Naive thymus-derived CD4-positive, alpha-beta T cell (primary cell): ENCODE results near the gene TMCC3. TPM values are rescaled to one million over a fixed set of nuclear protein-coding genes. Genes with fewer than 3 reads are reported as not detected.

ENCODE experiments used
- ATAC-seq: fragments of 150-1000 bp; cut with Tn5 transposase; 2 replicates; pipeline ENCODE4 v1.10.0; 2021; ENCODE audit warnings: mild to moderate bottlenecking, moderate library complexity
- CTCF ChIA-PET: fragments of 350-600 bp; sonication (Branson Sonifier 250); formaldehyde crosslinking; loops from one replicate; lab custom pipeline; 2021; ENCODE audit warnings: antibody characterized with exemption; lab: Charles Lee
- POLR2A ChIA-PET: fragments of 350-600 bp; sonication (Branson Sonifier 250); formaldehyde crosslinking; loops from one replicate; lab custom pipeline; 2021; ENCODE audit warnings: antibody characterized with exemption, inconsistent platforms; lab: Charles Lee
- DNase-seq, 9 donors: peaks; one replicate each; pipeline versions ENCODE4 v3.0.0 to v3.0.0-alpha.2; 2020 to 2022; ENCODE audit warnings: mixed read lengths in 1 of 9
- H3K27ac ChIP-seq: one replicate; pipeline ENCODE4 v1.7.0; 2013; ENCODE audit warnings: mild to moderate bottlenecking, low read depth, low read length, moderate library complexity
- H3K27me3 ChIP-seq, 2 donors: one replicate each; pipeline ENCODE4 v1.7.0; 2013; ENCODE audit warnings: low read length in 2 of 2, mild to moderate bottlenecking in 2 of 2, moderate library complexity in 2 of 2; ENCODE audit not compliant: control insufficient read depth in 2 of 2, insufficient read depth in 2 of 2
- H3K36me3 ChIP-seq, 3 experiments: 1 replicate in 2 of 3; 2 replicates in 1 of 3; pipeline ENCODE4 v1.7.0; 2013; ENCODE audit warnings: low read length in 3 of 3, mild to moderate bottlenecking in 3 of 3, moderate library complexity in 1 of 3; ENCODE audit not compliant: insufficient read depth in 3 of 3, control insufficient read depth in 2 of 3
- H3K4me1 ChIP-seq, 2 donors: one replicate each; pipeline ENCODE4 v1.7.0; 2013; ENCODE audit warnings: low read length in 2 of 2, mild to moderate bottlenecking in 2 of 2, moderate library complexity in 1 of 2; ENCODE audit not compliant: control insufficient read depth in 2 of 2, insufficient read depth in 2 of 2
- H3K4me3 ChIP-seq: 2 replicates; pipeline ENCODE4 v1.7.0; 2013; ENCODE audit warnings: mild to moderate bottlenecking, low read length
- H3K9me3 ChIP-seq, 3 experiments: 1 replicate in 2 of 3; 2 replicates in 1 of 3; pipeline ENCODE4 v1.7.0; 2013; ENCODE audit warnings: low read length in 3 of 3; ENCODE audit not compliant: control insufficient read depth in 2 of 3
- H3K27ac Mint-ChIP-seq, 9 donors: one replicate each; pipeline ENCODE4 v1.8.0; 2020 to 2022; ENCODE audit warnings: mixed read lengths in 9 of 9, mild to moderate bottlenecking in 8 of 9, moderate library complexity in 5 of 9, inconsistent platforms in 2 of 9
- H3K27me3 Mint-ChIP-seq, 5 donors: one replicate each; pipeline ENCODE4 v1.8.0; 2021 to 2022; ENCODE audit warnings: mixed read lengths in 5 of 5, mild to moderate bottlenecking in 1 of 5
- H3K36me3 Mint-ChIP-seq, 5 donors: one replicate each; pipeline ENCODE4 v1.8.0; 2020 to 2022; ENCODE audit warnings: mixed read lengths in 5 of 5, mild to moderate bottlenecking in 3 of 5, inconsistent platforms in 1 of 5
- H3K4me1 Mint-ChIP-seq, 7 donors: one replicate each; pipeline ENCODE4 v1.8.0; 2020 to 2022; ENCODE audit warnings: mixed read lengths in 7 of 7, mild to moderate bottlenecking in 3 of 7, inconsistent platforms in 1 of 7
- H3K4me3 Mint-ChIP-seq, 10 donors: one replicate each; pipeline ENCODE4 v1.8.0; 2020 to 2022; ENCODE audit warnings: mild to moderate bottlenecking in 10 of 10, mixed read lengths in 10 of 10, moderate library complexity in 6 of 10, inconsistent platforms in 2 of 10
- H3K9me3 Mint-ChIP-seq, 11 donors: one replicate each; pipeline ENCODE4 v1.8.0; 2020 to 2022; ENCODE audit warnings: mixed read lengths in 11 of 11, mild to moderate bottlenecking in 4 of 11, inconsistent platforms in 1 of 11, moderate library complexity in 1 of 11
- intact Hi-C, 2 donors: fragments of 100-400 bp; cut with micrococcal nuclease; formaldehyde crosslinking; loops; one replicate each; pipeline ENCODE4 v1.15.1; 2023
- polyA plus RNA-seq, 2 donors: library from polyadenylated mRNA; unstranded; fragments of 300-500 nt; fragmentation: Illumina TruSeq; gene quantifications; one replicate each; pipeline ENCODE4 v1.2.3, GENCODE V29; 2021
- total RNA-seq, 6 experiments: library from RNA in 5 of 6; stranded (reverse) in 5 of 6; gene quantifications; 1 replicate in 5 of 6; 2 replicates in 1 of 6; pipeline ENCODE4 v1.2.3 and lab custom pipeline; 2021 to 2026

The TMCC3 gene
- total and polyA plus RNA-seq, 7 experiments from 2014 or later = 0.08 to 9.7 (median 0.10) TPM; not detected in 2

DNA sequence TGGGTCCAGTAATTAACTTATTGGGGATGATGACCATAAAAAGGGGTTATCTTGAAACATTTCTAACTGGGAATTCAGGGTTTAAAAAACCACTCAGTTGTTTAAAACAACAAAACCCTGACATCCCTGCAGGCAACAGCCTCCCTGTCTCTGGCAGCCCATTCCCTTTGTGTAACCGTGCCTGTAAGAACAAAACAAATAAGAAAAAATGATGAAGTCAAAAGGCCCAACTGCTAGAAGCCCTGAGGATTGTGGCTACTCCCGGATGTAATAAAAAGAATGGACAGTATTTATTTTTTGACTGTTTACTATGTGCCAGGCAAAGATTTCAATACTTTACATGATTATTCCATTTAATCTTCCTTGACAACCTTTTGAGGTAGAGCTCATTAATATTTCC, 75.3 kb downstream of the TMCC3 start:
- H3K27ac ChIP-seq = no peak overlapping the region
- no peaks in the 10 kb centered on the region for H3K4me1 Mint-ChIP-seq
- H3K27me3 Mint-ChIP-seq = peaks cover 0 to 20% (median 0%) of the 10 kb centered on the region in 5 donors
- no peaks in the 10 kb centered on the region for H3K27me3 ChIP-seq
- H3K9me3 ChIP-seq = no peaks in the 10 kb centered on the region
- no peak overlapping the region for H3K4me3 ChIP-seq
- no peak for ATAC-seq
- H3K4me1 ChIP-seq = no peaks in the 10 kb centered on the region
- ChIA-PET CTCF (no interaction called here), POLR2A (no interaction called here)
- H3K36me3 ChIP-seq = no peaks in the 10 kb centered on the region
- H3K27ac Mint-ChIP-seq = no peak overlapping the region
- intact Hi-C loops = no loop called here
- H3K36me3 Mint-ChIP-seq = peaks cover 0 to 3% (median 0%) of the 10 kb centered on the region in 5 donors
- no peak for DNase-seq
- H3K9me3 Mint-ChIP-seq = no peaks in the 10 kb centered on the region
- no peak overlapping the region for H3K4me3 Mint-ChIP-seq

DNA sequence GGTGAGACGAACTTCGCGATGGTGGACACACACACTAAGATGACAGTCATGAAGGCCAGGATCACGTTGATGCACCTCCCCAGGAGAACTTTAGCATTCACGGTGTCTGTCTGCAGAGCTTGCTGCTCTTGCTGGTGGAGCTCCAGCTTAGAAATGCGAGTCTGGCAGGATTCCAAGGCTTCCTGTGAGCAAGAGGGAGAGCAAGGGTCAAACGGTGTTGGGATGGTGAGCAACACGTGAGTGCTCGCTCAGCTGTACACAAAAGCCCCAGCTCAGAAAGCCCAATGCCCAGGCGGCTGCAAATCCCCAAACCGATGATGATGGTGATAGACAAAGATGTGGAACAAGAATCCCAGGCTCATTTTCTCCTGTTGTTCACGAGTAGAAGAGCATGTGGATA, 78.8 kb downstream of the TMCC3 start:
- POLR2A ChIA-PET = no interaction called here
- ATAC-seq = no peak
- H3K4me1 Mint-ChIP-seq = peaks cover 0 to under 1% (median 0%) of the 10 kb centered on the region in 7 donors

DNA sequence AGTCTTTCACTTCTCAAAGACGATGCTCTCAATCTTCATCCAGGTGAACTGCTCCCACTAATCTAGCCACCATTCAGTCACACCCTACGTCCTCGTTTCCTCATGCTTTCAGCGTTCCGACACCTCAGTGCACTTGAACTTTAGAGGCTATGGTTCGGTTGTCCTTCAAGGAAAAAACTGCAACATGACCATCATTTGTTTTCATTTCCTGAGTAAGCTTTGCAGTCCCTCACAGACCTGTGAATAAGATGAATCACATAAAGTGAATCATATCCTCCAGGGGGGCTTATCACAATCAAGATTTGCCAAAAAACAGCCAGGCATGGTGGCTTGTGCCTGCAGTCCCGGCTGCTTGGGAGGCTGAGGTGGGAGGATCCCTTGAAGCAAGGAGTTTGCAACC, 80.2 kb downstream of the TMCC3 start:
- Histone ChIP-seq H3K36me3 (no peaks in the 10 kb centered on the region), H3K9me3 (no peaks in the 10 kb centered on the region), H3K27ac (no peak overlapping the region), H3K4me3 (no peak overlapping the region), H3K4me1 (no peaks in the 10 kb centered on the region), H3K27me3 (no peaks in the 10 kb centered on the region)
- H3K9me3 Mint-ChIP-seq = peaks cover 0 to 3% (median 0%) of the 10 kb centered on the region in 11 donors
- intact Hi-C loops = no loop called here
- CTCF ChIA-PET = no interaction called here
- peaks cover 0 to 3% (median 0%) of the 10 kb centered on the region in 5 donors for H3K36me3 Mint-ChIP-seq
- POLR2A ChIA-PET = no interaction called here
- ATAC-seq (no peak), DNase-seq (no peak)
- no peak overlapping the region for H3K27ac Mint-ChIP-seq
- H3K27me3 Mint-ChIP-seq = peaks cover 0 to 32% (median 4%) of the 10 kb centered on the region in 5 donors
- H3K4me1 Mint-ChIP-seq = peaks cover 0 to 2% (median 0%) of the 10 kb centered on the region in 7 donors
- no peak overlapping the region for H3K4me3 Mint-ChIP-seq

More for the DNA sequence above, 78.8 kb downstream of the TMCC3 start:
- Histone ChIP-seq H3K36me3 (no peaks in the 10 kb centered on the region), H3K27me3 (no peaks in the 10 kb centered on the region), H3K27ac (no peak overlapping the region), H3K9me3 (no peaks in the 10 kb centered on the region), H3K4me1 (no peaks in the 10 kb centered on the region), H3K4me3 (no peak overlapping the region)
- intact Hi-C loops = no loop called here
- Mint-ChIP-seq H3K27me3 (peaks cover 0 to 32% (median 4%) of the 10 kb centered on the region in 5 donors), H3K27ac (no peak overlapping the region), H3K36me3 (peaks cover 0 to 3% (median 0%) of the 10 kb centered on the region in 5 donors), H3K4me3 (no peak overlapping the region), H3K9me3 (peaks cover 0 to under 1% (median 0%) of the 10 kb centered on the region in 11 donors)
- CTCF ChIA-PET = no interaction called here
- no peak for DNase-seq

DNA sequence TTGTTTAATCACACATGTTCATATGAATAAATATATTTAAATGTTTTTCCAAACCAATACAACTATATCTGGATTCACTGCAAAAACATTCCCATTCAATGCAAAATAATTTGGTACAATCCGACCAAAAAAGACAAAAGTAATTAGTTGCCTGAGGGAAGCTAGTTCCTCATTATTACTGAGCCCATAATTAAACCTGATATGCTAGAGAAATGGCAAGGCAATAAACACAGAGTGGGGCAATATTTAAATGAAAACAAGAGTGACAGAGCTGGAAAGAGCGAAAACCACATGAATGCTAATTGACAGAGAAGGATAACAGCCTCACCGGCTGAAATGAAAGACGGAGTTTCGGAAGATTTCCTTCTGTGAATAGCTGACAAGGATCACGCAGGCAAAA, 82.6 kb downstream of the TMCC3 start:
- Histone ChIP-seq H3K27me3 (no peaks in the 10 kb centered on the region), H3K36me3 (no peaks in the 10 kb centered on the region), H3K4me1 (no peaks in the 10 kb centered on the region), H3K4me3 (no peak overlapping the region), H3K9me3 (no peaks in the 10 kb centered on the region), H3K27ac (no peak overlapping the region)
- Mint-ChIP-seq H3K9me3 (peaks cover 0 to 3% (median 0%) of the 10 kb centered on the region in 11 donors), H3K27me3 (peaks cover 0 to 25% (median 4%) of the 10 kb centered on the region in 5 donors), H3K4me3 (no peak overlapping the region), H3K27ac (no peak overlapping the region), H3K36me3 (no peaks in the 10 kb centered on the region), H3K4me1 (peaks cover 0 to 2% (median 0%) of the 10 kb centered on the region in 7 donors)
- DNase-seq (no peak), ATAC-seq (no peak)
- CTCF ChIA-PET = no interaction called here
- POLR2A ChIA-PET = no interaction called here
- intact Hi-C loops = no loop called here

DNA sequence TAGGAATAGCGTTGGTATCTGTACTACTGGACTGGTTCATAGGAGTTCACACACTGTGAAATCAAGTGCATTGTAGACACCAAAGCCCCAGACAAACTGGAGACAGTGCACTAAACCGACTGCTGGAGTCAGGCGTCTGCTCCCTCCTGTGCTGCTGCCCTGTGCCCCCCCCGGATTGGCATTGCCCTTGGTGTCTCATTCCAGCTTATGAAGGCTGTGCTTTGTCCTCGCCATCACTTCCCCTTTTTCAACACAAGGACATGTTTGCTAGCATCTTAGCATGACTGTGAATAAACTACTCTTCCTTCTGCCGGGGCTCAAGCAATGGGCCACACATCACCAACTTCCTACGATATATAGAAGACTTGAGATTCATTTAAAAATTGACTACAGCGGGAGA, 84.0 kb downstream of the TMCC3 start:
- Histone ChIP-seq H3K36me3 (no peaks in the 10 kb centered on the region), H3K27ac (no peak overlapping the region), H3K4me1 (no peaks in the 10 kb centered on the region), H3K4me3 (no peak overlapping the region), H3K27me3 (no peaks in the 10 kb centered on the region), H3K9me3 (no peaks in the 10 kb centered on the region)
- peaks cover 0 to 2% (median 0%) of the 10 kb centered on the region in 7 donors for H3K4me1 Mint-ChIP-seq
- H3K4me3 Mint-ChIP-seq = no peak overlapping the region
- peaks cover 0 to 23% (median 4%) of the 10 kb centered on the region in 5 donors for H3K27me3 Mint-ChIP-seq
- intact Hi-C loops = no loop called here
- H3K36me3 Mint-ChIP-seq = no peaks in the 10 kb centered on the region
- ChIA-PET CTCF (no interaction called here), POLR2A (no interaction called here)
- peak; percentile 26 for ATAC-seq
- H3K9me3 Mint-ChIP-seq = peaks cover 0 to 3% (median 0%) of the 10 kb centered on the region in 11 donors
- H3K27ac Mint-ChIP-seq = no peak overlapping the region
- no peak for DNase-seq

DNA sequence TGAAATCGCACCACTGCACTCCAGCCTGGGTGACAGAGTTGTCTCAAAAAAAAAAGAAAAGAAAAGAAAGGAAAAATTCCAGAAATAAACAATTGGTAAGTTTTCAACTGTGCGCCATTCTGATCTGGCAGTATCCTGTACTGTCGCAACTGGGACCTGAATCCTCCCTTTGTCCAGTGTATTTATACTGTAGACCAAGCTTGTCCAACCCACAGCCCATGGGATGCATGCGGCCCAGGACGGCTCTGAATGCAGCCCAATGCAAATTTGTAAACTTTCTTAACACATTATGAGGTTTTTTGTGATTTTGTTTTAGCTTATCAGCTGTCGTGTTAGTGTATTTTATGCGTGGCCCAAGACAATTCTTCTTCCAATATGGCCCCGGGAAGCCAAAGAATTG, 84.7 kb downstream of the TMCC3 start:
- H3K27me3 ChIP-seq = no peaks in the 10 kb centered on the region
- H3K36me3 Mint-ChIP-seq = no peaks in the 10 kb centered on the region
- POLR2A ChIA-PET = no interaction called here

DNA sequence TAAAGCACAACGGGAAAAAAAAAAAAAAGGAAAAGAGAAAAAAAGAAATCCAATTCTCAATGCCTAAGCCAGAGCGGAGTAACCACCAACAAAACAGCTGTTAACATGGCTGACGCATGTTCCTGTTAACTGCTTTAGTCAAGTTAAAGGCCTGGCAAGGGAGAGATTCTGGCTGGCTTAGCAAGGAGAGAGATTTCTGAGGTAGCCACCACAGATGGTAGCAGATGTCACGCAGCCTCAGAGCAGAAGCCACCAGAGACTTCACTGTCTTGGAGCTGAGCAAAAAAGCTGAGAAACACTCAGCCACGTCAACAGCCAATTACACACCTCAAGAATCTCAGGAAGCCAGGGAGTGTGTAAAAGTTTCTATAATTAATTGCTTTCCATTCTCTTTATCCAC, 87.1 kb downstream of the TMCC3 start:
- no peak for ATAC-seq
- Mint-ChIP-seq H3K36me3 (no peaks in the 10 kb centered on the region), H3K4me1 (peaks cover 0 to 5% (median 0%) of the 10 kb centered on the region in 7 donors), H3K9me3 (peaks cover 0 to 3% (median 0%) of the 10 kb centered on the region in 11 donors), H3K4me3 (no peak overlapping the region), H3K27ac (no peak overlapping the region), H3K27me3 (peaks cover 18 to 32% (median 22%) of the 10 kb centered on the region in 5 donors)
- intact Hi-C loops = no loop called here
- H3K36me3 ChIP-seq = no peaks in the 10 kb centered on the region
- DNase-seq = no peak
- H3K9me3 ChIP-seq = no peaks in the 10 kb centered on the region
- no peaks in the 10 kb centered on the region for H3K4me1 ChIP-seq
- no peaks in the 10 kb centered on the region for H3K27me3 ChIP-seq
- no peak overlapping the region for H3K27ac ChIP-seq
- no peak overlapping the region for H3K4me3 ChIP-seq
- POLR2A ChIA-PET = no interaction called here
- CTCF ChIA-PET = no interaction called here

More for the DNA sequence above, 84.7 kb downstream of the TMCC3 start:
- no peak overlapping the region for H3K4me3 Mint-ChIP-seq
- peaks cover 0 to 3% (median 0%) of the 10 kb centered on the region in 11 donors for H3K9me3 Mint-ChIP-seq
- CTCF ChIA-PET = no interaction called here
- intact Hi-C loops = no loop called here
- Histone ChIP-seq H3K9me3 (no peaks in the 10 kb centered on the region), H3K27ac (no peak overlapping the region), H3K4me1 (no peaks in the 10 kb centered on the region), H3K4me3 (no peak overlapping the region), H3K36me3 (no peaks in the 10 kb centered on the region)
- peak overlapping the region in 1 of 9 donors; percentile 14 for H3K27ac Mint-ChIP-seq
- H3K27me3 Mint-ChIP-seq = peaks cover 0 to 23% (median 4%) of the 10 kb centered on the region in 5 donors
- ATAC-seq = no peak
- no peak for DNase-seq
- H3K4me1 Mint-ChIP-seq = peaks cover 0 to 2% (median 0%) of the 10 kb centered on the region in 7 donors
